Mucosa of gallbladder (tissue), 1 donor: ENCODE measurements around the gene PAGE4. TPM values are rescaled to one million over a fixed set of nuclear protein-coding genes. Genes with fewer than 3 reads are reported as not detected.

Experiments
- DNase-seq: peaks from one replicate; pipeline ENCODE4 v3.0.0-alpha.2; 2020; ENCODE audit warnings: low spot score
- total RNA-seq: library from RNA; stranded (reverse); gene quantifications from one replicate; pipeline ENCODE4 v1.2.1, GENCODE V29; 2021
- donor health status: DM: no; HTN: no; CAD: no.

The PAGE4 gene, protein sequence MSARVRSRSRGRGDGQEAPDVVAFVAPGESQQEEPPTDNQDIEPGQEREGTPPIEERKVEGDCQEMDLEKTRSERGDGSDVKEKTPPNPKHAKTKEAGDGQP
- total RNA-seq, result not detected

DNA sequence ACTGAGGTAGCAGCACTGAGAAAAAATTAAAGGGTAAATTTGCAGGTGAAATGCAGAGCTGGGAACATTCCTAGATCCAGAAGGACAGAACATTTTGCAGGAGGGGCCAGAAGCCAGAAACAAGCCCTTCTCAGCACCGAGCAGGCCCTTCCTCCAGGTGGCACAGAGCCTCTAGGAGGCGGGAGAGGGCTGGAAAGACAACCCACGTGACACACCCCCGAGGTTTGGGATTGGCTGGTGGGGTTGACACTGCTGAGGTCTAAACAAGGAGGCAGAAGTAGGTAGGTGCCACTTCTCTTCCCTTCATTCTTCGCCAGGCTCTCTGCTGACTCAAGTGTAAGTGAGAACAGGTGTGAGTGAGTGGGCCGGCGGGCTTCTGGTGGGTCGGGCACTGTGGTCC is at the start of gene PAGE4:
Gene PAGE4 (plus strand): TSS at position 288 of the 400 bp plus-strand sequence. CDS start 1,126 bp downstream, outside the sequence.
- no peak for DNase-seq

DNA sequence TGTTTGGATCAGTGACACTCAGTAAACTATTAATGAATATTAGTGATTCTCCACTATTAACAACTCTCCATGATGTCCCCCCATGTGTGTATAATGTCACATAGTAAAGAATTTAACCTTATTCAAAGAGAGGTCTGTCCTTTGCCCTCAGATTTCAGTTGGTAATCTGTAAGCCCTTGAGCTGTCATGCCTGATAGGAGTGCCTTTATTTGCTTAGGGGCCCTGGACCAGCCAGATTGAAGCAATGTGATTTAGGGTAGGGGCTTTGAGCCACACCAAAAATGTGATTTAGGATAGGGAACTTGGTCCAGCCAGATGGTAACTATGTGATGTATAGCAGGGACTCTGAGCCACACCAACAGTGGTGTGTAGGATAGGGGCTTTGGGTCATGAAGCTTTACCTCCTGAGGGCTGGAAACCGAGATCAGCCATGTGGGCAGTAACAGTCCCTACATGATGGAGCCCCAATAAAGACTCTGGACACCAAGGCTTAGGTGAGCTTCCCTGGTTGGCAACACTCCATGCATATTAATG is 44.3 kb upstream of the PAGE4 start:
- no peak for DNase-seq

DNA sequence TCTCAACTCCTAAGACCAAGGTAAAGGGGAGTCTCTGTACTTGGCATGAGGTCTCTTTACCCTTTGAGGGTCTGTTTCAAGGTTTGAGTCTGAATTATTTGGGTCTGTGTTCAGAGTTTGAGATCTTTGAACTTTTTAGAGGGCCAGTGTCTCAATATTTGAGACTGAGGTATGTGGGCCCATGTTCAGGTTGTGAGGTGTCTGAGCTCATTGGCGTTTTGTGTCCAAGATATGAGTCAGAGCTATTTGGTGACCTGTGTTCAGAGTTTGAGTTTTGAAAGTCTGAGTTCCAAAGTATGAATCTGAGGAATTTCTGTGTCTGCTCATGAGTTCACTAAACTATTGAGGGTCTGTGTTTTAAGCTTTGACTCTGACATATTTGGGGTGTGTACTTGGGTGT is 36.7 kb upstream of the PAGE4 start:
- DNase-seq, result no peak

DNA sequence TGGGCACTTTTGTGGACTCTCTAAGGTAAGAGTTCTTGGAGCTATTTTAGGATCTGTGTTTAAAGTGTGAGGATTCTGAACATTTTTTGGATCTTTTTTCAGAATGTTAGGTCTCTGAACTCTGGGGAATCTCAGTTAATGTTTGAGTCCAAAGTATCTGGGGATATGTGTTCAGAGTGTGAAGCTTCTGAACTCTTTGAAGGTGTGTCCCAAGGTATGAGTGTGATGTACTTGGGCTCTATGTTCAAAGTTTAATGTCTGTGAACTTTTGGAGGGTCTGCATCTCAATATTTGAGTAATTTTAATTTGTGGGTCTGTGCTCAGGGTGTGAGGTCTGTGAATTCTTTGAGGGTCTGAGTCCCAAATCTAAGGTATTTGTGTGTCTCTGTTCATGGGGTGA is 35.4 kb upstream of the PAGE4 start:
- DNase-seq, result no peak

DNA sequence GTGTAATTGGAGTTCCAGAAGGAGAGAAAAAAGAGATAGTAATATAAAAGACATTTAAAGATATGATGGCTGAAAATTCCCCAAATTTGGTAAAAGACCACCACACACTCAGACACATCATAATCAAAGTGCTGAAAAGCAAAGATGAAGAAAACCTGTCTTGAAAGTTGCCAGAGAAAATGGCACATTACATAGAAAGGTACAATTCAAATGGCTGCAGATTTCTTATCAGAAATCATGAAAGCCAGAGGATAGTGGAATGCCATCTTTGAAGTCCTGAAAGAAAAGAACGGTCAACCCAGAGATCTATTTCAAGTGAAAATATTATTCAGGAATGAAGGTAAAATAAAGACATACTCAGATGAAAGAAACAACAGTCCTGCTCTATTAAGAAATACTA is 29.3 kb upstream of the PAGE4 start:
- no peak for DNase-seq

DNA sequence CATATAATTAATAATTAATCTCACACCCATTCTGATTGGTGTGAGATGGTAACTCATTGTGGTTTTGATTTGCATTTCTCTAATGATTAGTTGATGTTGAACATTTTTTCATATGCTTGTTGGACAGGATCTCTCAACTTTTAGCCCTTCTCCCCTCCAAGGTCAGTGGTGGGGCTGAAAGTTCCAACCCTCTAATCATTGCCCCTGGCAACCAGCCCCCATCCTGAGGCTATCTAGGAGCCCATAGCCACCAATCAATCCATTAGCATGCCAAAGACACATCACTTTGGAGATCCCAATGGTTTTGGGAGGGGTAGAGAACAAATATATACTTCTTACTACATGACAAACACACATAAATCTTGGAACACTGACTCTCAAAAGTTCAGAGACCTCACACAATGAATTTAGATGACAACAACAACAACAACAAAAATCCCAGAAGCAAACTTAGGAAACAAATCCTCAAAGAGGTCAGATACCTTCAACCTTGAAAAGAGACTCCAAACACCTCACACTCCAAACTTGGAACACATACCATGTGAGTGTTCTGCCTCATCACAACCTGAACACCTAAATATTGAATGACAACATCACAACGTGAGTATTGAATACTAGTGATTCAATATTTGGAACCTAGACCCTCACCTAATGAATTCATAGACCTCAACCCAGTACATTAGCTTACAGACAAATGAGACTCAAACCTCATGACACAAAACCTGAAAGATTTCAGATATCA is 19.0 kb upstream of the PAGE4 start:
- no peak for DNase-seq

DNA sequence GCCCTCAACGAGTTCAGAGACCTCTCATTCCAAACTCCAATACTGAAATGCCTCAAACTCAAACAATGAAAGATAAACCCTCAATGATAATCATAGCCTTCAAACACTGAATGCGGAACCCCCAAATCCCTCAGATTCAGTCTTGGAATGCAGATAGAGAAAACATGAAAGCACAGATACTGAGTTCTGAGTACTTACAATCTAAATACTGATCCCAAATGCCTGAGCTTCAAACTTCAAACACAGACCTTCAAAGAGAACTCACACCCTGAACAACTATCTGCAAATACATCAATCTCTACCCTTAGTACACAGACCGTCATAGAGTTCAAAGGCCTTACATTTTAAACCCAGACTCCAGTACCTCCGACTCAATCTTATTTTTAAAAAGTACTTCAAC is 16.9 kb upstream of the PAGE4 start:
- DNase-seq, result no peak

DNA sequence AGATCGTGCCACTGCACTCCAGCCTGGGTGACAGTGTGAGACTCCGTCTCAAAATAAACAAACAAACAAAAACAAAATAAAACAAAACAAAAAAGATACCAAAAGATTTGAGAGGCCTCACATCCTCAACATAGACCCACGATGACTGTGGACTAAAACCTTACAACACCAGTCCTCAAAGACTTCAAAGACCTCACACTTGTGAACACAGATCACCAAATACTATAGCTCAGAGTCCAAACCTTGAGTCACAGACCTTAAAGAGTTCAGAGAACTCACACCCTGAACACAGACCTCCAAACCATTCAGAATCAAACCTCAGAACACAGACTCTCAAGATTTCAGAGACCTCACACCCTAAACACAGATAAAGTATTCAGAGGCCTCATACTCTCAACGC is 12.7 kb upstream of the PAGE4 start:
- no peak for DNase-seq

DNA sequence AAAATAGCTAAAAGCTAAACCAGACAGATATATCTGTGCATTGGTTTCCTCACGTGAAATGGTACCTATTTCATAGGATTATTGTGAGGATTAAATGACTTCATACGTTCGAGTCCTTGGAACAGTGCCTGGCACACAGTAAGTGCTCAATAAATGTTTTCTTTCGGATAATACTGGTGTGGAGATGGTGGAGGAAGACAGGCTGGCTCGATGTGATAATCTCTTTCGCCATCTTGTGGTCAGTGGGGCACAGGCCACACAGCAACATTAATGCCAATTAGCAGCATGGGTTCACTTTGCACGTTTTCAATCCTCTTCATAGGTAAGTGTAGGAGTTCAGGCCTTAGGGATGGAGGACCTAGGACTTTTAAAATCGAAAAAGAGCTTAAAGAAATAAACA is 9.3 kb downstream of the PAGE4 start:
- no peak for DNase-seq

DNA sequence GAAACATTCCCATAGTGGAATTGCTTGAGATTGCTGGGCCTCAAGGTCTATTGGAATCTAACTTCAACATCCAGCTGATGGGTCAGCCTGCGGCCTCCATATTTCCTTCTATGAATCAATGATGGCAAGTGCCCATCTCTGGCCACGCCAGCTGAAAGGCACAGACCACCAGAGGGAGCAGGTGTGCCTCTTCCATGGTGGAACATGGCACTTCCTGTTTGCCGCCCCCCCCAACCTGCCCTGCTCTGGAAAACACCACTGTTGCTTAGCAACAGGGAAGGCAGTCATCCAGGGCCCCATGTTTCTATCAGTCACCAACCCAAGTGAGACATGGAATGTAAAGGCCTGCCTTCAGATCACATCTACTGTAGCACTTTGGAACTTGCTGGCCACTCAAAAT is 11.6 kb downstream of the PAGE4 start:
- DNase-seq, result peak; percentile 15

DNA sequence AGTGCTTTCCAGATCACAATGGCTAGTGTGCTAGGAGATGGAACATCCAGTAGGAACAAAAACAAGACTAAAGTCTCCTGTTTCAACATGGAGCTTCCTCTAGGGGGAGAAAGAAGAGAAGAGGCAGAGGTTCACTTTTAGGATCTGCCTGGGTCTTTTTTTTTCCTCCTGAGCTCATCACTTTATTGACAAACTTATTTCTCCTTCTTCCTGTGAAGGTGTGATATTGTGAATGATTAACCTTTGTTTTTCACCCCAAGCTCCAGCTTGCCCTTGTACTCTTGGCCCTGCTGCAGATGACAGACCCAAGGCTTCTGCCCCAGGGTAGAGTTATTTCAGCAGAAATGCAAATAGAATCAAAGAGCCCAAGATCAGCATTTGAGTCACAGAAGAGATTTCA is 13.5 kb downstream of the PAGE4 start:
- DNase-seq, result no peak

DNA sequence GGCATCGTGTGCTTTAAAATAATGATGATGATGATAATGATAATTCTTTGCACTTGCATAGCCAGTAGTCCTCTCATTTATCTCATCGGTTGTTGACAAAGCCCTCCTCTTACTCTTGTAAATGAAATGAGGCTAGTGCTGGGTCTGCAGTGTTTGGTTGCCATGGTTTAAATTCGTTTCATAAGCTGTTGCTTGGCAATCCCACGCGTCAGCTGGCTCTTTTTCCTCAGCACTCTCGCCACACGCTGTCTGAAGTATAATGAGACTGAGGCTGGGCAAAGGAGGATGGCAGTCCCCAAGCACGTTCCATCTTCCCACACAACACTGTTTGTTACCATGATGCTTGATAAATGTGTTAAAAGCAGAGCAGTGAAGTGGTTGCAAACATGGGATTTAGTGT is 15.5 kb downstream of the PAGE4 start:
- no peak for DNase-seq

DNA sequence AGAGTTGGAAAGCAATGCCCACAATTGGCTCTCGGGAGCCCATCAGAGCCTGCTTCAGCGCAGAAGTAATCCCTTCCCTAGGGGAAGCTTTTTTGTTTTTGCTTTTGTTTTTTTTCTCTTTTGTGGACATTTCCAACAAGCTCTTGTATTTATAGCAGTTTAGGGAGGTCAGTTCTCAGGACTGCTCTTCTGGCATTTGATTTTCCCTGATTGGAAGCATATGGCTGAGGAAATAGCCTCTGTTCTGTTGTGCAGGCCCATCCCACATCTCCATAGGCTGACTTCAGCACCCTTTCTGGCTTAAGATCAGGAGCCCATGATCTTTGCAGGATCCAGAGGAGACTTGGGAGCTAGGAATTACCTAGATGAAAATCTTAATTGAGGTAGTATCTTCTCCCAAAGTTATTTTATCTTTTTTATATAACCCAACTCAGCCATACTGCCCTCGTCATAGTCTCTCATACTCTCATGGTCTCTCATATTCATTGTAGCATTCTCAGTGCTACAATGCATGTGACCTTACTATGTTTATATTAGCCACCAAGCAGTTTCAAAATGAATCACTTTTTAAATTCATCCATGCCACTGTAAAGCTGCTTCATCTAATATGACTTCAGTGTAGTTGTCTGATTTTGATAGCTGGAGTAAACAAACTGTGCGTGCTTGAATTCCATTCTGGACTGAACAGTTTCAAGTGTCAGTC is 16.7 kb downstream of the PAGE4 start:
- no peak for DNase-seq

DNA sequence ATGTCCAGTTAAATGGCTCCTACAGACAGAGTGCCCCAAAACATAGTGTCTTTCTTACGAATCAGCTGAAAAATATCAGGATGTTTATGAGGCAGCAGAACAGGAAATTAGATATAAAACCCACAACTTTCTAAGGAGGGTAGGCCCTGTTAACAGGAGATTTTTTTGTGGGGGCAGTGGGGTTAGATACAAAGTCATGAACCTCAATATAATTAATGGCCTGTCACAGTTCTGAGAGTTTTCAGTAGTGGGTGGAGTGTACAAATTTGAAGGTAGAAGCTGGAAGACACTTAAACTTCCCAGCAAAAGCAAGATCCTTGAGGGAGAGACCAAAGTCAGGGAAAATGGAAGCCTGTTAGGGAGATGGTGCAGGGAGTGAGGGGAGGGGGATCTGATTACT is 17.4 kb downstream of the PAGE4 start:
- no peak for DNase-seq

DNA sequence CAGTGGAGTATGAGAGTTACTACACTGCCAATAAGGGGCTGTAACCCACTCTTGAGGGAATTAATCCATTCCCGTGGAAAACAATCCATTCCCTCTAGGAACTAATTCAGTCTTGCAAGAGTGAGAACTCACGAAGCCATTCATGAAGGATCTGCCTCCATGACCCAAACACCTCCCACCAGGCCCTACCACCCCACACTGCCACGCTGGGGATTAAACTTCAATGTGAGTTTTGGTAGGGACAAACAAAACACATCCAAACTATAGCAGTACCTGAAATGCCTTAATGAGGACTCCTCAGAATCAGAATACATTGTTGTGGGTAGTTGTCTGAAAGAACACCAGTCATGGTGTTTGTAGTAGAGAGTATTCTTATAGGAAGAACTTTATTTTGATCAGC is 19.2 kb downstream of the PAGE4 start:
- DNase-seq, result no peak

DNA sequence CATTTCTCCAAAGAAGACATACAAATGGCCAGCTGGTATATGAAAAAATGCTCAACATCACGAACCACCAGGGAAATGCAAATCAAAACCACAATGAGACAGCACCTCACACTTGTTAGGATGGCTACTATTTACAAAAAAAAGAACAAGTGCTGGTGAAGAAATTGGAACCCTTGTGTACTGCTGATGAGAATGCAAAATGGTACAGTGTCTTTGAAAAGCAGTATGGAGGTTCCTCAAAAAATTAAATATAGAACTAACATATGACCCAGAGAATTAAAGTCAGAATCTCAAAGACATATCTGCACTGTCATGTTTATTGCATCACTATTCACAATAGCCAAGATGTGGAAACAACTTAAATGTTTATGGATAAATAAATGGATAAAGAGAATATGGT is 20.9 kb downstream of the PAGE4 start:
- DNase-seq, result no peak

DNA sequence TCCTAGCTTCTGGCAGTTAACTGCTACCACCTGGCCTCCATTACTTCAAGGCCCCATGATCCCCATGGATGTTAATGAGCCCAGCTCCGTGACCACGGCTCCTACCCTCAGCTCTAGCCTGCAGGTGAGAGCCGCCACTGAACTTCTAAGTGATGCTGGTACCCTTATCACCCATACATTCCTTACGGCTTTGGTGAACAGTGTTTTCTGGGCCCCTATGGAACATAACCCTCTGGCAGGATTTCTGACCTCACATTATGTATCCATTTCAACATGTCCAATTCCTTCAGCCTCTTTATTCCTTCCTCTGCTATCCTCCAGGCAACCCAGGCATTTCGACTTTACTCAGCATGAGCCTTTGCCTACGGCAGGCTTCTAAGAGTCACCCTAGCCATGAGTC is 24.6 kb downstream of the PAGE4 start:
- DNase-seq, result no peak

DNA sequence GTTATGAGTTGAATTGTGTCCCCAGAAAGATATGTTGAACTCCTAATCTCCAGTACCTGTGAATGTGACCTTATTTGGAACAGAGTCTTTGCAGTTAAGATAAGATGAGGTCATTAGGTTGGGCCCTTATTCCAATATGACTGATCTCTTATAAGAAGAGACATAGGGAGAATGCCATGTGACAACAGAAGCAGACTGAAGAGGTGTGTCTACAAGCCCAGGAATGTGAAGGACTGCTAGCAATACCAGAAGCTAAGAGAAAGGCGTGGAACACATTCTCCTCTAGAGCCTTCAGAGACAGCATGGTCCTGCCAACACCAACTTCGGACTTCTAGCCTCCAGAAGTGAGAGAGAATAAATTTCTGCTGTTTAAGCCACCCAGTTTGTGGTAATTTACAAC is 27.7 kb downstream of the PAGE4 start:
- DNase-seq, result no peak

DNA sequence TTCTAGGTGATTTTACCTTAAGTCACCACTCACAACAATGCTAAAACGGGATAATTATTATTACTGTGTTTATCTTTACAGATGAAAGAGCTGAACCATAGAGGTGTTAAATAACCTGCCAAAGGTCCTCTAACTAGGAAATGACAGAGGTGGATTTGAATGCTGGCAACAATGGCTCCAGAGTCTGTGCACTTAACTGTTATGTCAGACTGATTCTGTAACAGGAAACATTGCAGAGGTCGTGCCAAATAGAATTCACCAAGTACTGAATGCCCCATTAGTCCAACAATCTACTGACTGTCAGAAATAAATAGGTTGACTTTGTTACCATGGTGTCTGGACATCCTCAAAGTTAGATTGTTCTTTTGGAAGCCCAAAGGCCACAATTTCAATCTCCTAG is 29.2 kb downstream of the PAGE4 start:
- no peak for DNase-seq

DNA sequence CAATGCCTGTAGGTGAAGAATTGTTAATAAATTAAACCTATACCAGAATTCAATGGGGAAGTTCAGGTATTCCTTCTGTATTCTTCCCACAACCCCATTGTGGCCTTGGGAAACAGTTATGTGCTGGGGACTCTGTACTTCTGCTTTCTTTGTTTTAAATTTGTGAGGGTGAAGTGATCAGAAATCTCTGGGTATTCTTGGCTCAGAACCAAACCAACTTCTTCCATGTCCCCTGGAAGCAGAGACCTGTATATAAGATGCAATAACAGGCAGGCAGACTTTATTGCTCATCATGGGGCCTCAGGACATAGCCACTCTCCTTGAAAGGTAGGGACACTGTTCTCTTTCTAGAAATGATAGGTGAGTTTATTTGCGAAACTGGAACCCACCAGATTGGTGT is 30.4 kb downstream of the PAGE4 start:
- no peak for DNase-seq

DNA sequence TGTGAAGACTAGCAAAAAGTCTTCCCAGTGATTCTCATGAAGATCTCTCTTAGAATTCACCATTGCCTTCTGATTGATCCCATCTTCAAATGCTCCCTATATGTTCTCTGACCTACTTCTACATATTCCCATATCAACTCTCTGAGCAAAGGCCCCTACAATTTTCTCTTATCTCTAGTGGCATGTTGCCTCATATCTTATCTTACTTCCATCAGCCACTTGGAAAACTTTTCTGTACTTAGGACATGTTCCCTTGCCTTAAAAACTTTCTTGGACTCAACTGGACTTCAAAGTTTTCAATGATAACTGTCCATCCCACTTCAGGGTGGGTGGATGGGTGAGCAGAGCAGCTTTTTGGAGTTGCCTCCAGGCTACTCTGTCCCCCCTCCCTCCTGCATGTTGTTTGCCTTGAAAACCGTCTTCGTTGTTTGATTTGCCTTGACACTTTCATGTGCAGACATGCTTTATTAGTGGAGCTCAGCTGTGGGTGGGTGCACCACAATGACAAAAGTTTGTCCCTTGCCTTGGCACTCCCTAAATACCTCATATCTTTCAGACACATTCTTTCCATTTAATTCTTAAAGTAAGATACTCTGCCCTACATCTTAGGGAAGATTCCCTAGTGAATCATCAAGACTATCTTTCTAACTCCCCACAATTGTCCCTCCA is 31.9 kb downstream of the PAGE4 start:
- no peak for DNase-seq

DNA sequence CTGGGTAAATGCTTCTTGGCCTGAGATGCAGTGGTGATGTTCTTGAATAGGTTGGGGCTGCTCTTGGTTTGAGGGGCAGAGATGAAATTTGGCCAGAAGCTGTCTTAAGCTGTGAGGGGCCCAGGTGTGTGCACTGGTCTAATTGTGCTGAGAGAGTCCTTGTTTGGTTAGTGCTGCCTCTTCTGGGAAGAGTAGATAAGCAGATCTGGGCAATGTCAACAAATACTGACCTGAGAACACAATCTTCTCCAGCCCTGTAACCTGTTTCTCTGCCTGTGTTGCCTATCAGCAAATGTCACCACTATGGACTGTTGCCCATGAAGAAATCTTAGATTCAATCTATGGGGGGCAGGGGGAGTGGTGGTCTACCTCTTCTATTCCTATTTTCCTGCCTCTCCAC is 33.0 kb downstream of the PAGE4 start:
- DNase-seq, result no peak

DNA sequence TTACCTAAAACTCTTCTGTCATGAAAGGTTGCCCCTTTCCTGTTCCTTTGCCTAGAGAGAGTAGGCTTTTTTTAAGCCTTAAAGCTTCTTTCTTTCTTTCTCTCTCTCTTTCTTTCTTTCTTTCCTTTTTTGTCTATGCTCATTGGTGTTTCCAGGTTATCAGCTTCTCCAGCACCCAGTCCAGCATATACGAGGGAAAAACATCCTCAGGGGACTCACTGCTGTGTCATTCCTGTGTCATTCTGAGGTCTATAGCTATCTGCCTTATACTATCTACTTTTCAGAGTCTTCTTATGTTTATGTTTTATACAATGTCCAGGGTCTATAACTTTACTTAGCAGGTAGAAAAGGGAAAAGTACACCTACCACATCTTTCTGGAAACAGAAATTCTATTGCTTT is 39.6 kb downstream of the PAGE4 start:
- DNase-seq, result no peak
